Suprapubic skin (tissue), 3 donors: ENCODE results near the gene AHRR.

ENCODE experiments used
- POLR2AphosphoS5 ChIP-seq, 3 donors: sonication (generic); formaldehyde crosslinking; IDR thresholded peaks; one replicate each; pipeline ENCODE4 v1.6.1; 2017; ENCODE audit warnings: antibody characterized with exemption in 3 of 3
- TF ChIP-seq, protein P1 (sequence below), 2 donors: fragments of 200-600 bp in 1 of 2; fragments of 450-650 bp in 1 of 2; sonication (generic) in 1 of 2; IDR thresholded peaks; one replicate each; pipeline ENCODE4 v1.5.1; 2016 to 2019; ENCODE audit warnings: antibody characterized with exemption in 2 of 2, mild to moderate bottlenecking in 1 of 2, moderate library complexity in 1 of 2

DNA sequence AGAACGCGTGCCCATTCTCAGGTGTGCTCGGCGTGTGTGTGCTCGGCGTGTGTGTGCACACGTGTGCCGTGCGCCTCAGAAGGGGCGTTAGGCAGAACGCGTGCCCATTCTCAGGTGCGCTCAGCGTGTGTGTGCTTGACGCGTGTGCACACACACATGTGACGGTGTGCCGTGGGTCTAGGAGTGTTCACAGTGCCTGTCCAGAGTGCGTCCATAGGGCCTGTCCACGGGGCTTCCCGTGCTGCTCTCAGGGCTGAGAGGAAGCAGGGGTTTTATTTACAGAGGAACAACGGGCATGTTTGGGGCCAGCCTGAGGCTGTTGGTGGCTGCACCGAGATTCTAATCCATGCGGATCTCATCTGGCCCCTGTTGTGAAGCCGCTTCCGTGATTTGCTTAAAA is 14.2 kb upstream of the AHRR start:
- TF ChIP-seq, protein P1, sequence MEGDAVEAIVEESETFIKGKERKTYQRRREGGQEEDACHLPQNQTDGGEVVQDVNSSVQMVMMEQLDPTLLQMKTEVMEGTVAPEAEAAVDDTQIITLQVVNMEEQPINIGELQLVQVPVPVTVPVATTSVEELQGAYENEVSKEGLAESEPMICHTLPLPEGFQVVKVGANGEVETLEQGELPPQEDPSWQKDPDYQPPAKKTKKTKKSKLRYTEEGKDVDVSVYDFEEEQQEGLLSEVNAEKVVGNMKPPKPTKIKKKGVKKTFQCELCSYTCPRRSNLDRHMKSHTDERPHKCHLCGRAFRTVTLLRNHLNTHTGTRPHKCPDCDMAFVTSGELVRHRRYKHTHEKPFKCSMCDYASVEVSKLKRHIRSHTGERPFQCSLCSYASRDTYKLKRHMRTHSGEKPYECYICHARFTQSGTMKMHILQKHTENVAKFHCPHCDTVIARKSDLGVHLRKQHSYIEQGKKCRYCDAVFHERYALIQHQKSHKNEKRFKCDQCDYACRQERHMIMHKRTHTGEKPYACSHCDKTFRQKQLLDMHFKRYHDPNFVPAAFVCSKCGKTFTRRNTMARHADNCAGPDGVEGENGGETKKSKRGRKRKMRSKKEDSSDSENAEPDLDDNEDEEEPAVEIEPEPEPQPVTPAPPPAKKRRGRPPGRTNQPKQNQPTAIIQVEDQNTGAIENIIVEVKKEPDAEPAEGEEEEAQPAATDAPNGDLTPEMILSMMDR (IDR thresholded peaks at IDR 0.05), result no peak
- no peak for TF ChIP-seq POLR2AphosphoS5 (IDR thresholded peaks at IDR 0.05)
